Mesenchymal stem cell (in vitro differentiated cells and primary cell): ENCODE measurements around the gene KCNN3.

Source experiments
- DNase-seq: peaks from one replicate; pipeline ENCODE4 v3.0.0-alpha.2; 2013
- H2AFZ ChIP-seq: one replicate; pipeline ENCODE4 v1.6.1; 2013; ENCODE audit warnings: low read depth, mild to moderate bottlenecking, control low read depth, inconsistent platforms, low read length, moderate library complexity
- H2AK5ac ChIP-seq: 2 replicates; pipeline ENCODE4 v1.6.1; 2013; ENCODE audit warnings: low read length, moderate library complexity, mild to moderate bottlenecking, inconsistent platforms; ENCODE audit not compliant: severe bottlenecking
- H2BK120ac ChIP-seq: one replicate; pipeline ENCODE4 v1.6.1; 2013; ENCODE audit warnings: low read depth, mild to moderate bottlenecking, inconsistent platforms, low read length, moderate library complexity
- H2BK12ac ChIP-seq, 2 experiments: one replicate each; pipeline ENCODE4 v1.6.1; 2013; ENCODE audit warnings: inconsistent platforms in 2 of 2, low read length in 2 of 2, mild to moderate bottlenecking in 2 of 2, moderate library complexity in 2 of 2, control low read depth in 1 of 2
- H2BK15ac ChIP-seq: one replicate; pipeline ENCODE4 v1.6.1; 2013; ENCODE audit warnings: mild to moderate bottlenecking, low read depth, inconsistent platforms; ENCODE audit not compliant: poor library complexity, severe bottlenecking
- H2BK5ac ChIP-seq: 2 replicates; pipeline ENCODE4 v1.6.1; 2013; ENCODE audit warnings: low read depth, mild to moderate bottlenecking, low read length, control low read depth, inconsistent platforms; ENCODE audit not compliant: poor library complexity, severe bottlenecking
- H3K14ac ChIP-seq, 2 experiments: one replicate each; pipeline ENCODE4 v1.6.1; 2013; ENCODE audit warnings: inconsistent platforms in 2 of 2, low read length in 2 of 2, control low read depth in 1 of 2, mild to moderate bottlenecking in 1 of 2, moderate library complexity in 1 of 2
- H3K18ac ChIP-seq, 2 experiments: one replicate each; pipeline ENCODE4 v1.6.1; 2013; ENCODE audit warnings: inconsistent platforms in 2 of 2, low read length in 2 of 2, control low read depth in 1 of 2, low read depth in 1 of 2, mild to moderate bottlenecking in 1 of 2
- H3K23ac ChIP-seq, 2 experiments: one replicate each; pipeline ENCODE4 v1.6.1; 2013; ENCODE audit warnings: inconsistent platforms in 2 of 2, low read length in 2 of 2, mild to moderate bottlenecking in 2 of 2, moderate library complexity in 2 of 2, control low read depth in 1 of 2
- H3K27ac ChIP-seq: 2 replicates; pipeline ENCODE4 v1.5.1; 2013; ENCODE audit warnings: mild to moderate bottlenecking, moderate library complexity, low read length, control low read depth, inconsistent platforms; ENCODE audit not compliant: poor library complexity, severe bottlenecking
- H3K27me3 ChIP-seq, 2 experiments: 2 replicates each; pipeline versions ENCODE4 v1.6.1 to v1.7.0; 2013; ENCODE audit warnings: low read length in 2 of 2, mild to moderate bottlenecking in 2 of 2, moderate library complexity in 2 of 2, control low read depth in 1 of 2, inconsistent platforms in 1 of 2; ENCODE audit not compliant: control insufficient read depth in 1 of 2, insufficient read depth in 1 of 2
- H3K36me3 ChIP-seq, 2 experiments: 2 replicates each; pipeline versions ENCODE4 v1.6.1 to v1.7.0; 2013; ENCODE audit warnings: low read length in 2 of 2, control low read depth in 1 of 2, inconsistent platforms in 1 of 2, low read depth in 1 of 2, mild to moderate bottlenecking in 1 of 2; ENCODE audit not compliant: insufficient read depth in 2 of 2, control insufficient read depth in 1 of 2
- H3K4ac ChIP-seq, 2 experiments: one replicate each; pipeline ENCODE4 v1.6.1; 2013; ENCODE audit warnings: inconsistent platforms in 2 of 2, low read length in 2 of 2, mild to moderate bottlenecking in 2 of 2, moderate library complexity in 2 of 2, control low read depth in 1 of 2, low read depth in 1 of 2
- H3K4me1 ChIP-seq: 2 replicates; pipeline ENCODE4 v1.6.1; 2013; ENCODE audit warnings: low read depth, low read length, control low read depth; ENCODE audit not compliant: control insufficient read depth, insufficient read depth
- H3K4me2 ChIP-seq: 2 replicates; pipeline ENCODE4 v1.6.1; 2013; ENCODE audit warnings: low read length, mild to moderate bottlenecking, inconsistent platforms; ENCODE audit not compliant: poor library complexity, severe bottlenecking
- H3K4me3 ChIP-seq, 2 experiments: 2 replicates each; pipeline versions ENCODE4 v1.5.1 to v1.7.0; 2013; ENCODE audit warnings: low read length in 2 of 2, mild to moderate bottlenecking in 2 of 2, control low read depth in 1 of 2, low read depth in 1 of 2; ENCODE audit not compliant: insufficient read depth in 1 of 2
- H3K79me1 ChIP-seq: replicated peaks from 2 replicates; pipeline ENCODE4 v1.6.1; 2013; ENCODE audit warnings: mild to moderate bottlenecking, control low read depth, low read length, inconsistent platforms; ENCODE audit not compliant: poor library complexity, severe bottlenecking
- H3K9ac ChIP-seq: 2 replicates; pipeline ENCODE4 v1.7.0; 2013; ENCODE audit warnings: mild to moderate bottlenecking, low read length, moderate library complexity
- H3K9me3 ChIP-seq: 2 replicates; pipeline ENCODE4 v1.7.0; 2013; ENCODE audit warnings: mild to moderate bottlenecking, low read length; ENCODE audit not compliant: control insufficient read depth
- H4K8ac ChIP-seq: one replicate; pipeline ENCODE4 v1.6.1; 2013; ENCODE audit warnings: inconsistent platforms, mild to moderate bottlenecking, low read length, moderate library complexity
- H4K91ac ChIP-seq: one replicate; pipeline ENCODE4 v1.6.1; 2013; ENCODE audit warnings: mild to moderate bottlenecking, low read length, inconsistent platforms
- WGBS: methylation state at CpG from one replicate; pipeline ENCODE4 v1.1.7; 2013; ENCODE audit warnings: mixed read lengths; 5-methylcytosine and 5-hydroxymethylcytosine counted together

The KCNN3 gene

DNA sequence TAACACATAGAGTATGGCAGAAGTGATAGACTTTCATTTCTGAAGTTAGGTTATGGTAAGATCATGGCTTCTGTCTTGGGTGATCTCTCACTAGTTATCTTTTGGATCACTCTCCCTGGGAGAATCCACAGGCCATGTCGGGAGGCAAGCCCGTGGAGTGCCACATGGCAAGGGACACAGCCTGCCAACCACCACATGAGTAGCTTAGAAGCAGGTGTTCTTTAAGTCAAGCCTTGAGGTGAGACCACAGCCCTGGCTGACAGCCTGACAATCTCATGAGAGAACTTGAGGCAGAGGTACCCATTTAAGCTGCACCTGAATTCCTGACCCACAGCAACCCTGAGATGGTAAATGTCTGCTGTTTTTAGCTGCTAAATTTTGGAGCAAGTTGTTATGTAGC lies 130.4 kb downstream of the KCNN3 start:
- Histone ChIP-seq H3K9ac (no peak overlapping the region), H3K79me1 (no peaks in the 10 kb centered on the region), H3K18ac (no peak overlapping the region), H2AK5ac (no peak overlapping the region), H3K4ac (no peak overlapping the region), H4K91ac (no peak overlapping the region), H3K4me3 (no peak overlapping the region), H3K4me1 (no peaks in the 10 kb centered on the region), H4K8ac (no peak overlapping the region), H2BK15ac (no peak overlapping the region), H2BK12ac (no peak overlapping the region), H3K4me2 (no peak overlapping the region), H2BK120ac (no peak overlapping the region), H3K23ac (no peak overlapping the region), H3K14ac (no peak overlapping the region), H3K27ac (no peak overlapping the region), H3K27me3 (peaks cover 0 to 70% of the 10 kb centered on the region in 2 experiments), H2AFZ (no peak overlapping the region), H3K36me3 (no peaks in the 10 kb centered on the region), H2BK5ac (no peak overlapping the region), H3K9me3 (no peaks in the 10 kb centered on the region)
- 93% methylated on average over 2 of the region's 2 CpGs for WGBS
- DNase-seq: no peak

GRCh38 chr1:154736841-154737240 lies 133.2 kb downstream of the KCNN3 start:
- peak; percentile 78 for DNase-seq
- H3K4me1 ChIP-seq: no peaks in the 10 kb centered on the region
- H4K91ac ChIP-seq: no peak overlapping the region
- no peaks in the 10 kb centered on the region for H3K9me3 ChIP-seq
- H3K9ac ChIP-seq: peak overlapping the region; percentile 79
- no peak overlapping the region for H3K4me2 ChIP-seq
- H3K18ac ChIP-seq: no peak overlapping the region
- H3K79me1 ChIP-seq: no peaks in the 10 kb centered on the region
- H4K8ac ChIP-seq: no peak overlapping the region
- no peak overlapping the region for H2AFZ ChIP-seq
- H2BK12ac ChIP-seq: no peak overlapping the region
- H3K4me3 ChIP-seq: no peak overlapping the region
- no peak overlapping the region for H2AK5ac ChIP-seq
- no peak overlapping the region for H3K23ac ChIP-seq
- H2BK120ac ChIP-seq: no peak overlapping the region
- H3K36me3 ChIP-seq: no peaks in the 10 kb centered on the region
- 55% methylated on average over 5 of the region's 6 CpGs for WGBS
- H3K4ac ChIP-seq: no peak overlapping the region
- no peak overlapping the region for H3K27ac ChIP-seq
- no peak overlapping the region for H2BK5ac ChIP-seq
- H3K14ac ChIP-seq: no peak overlapping the region
- H2BK15ac ChIP-seq: no peak overlapping the region
- peaks cover 0 to 64% of the 10 kb centered on the region in 2 experiments for H3K27me3 ChIP-seq

- H3K4me3 ChIP-seq: no peak overlapping the region
- no peak overlapping the region for H2AFZ ChIP-seq
- peak overlapping the region in 1 of 2 experiments; percentile 31 for H2BK12ac ChIP-seq
- DNase-seq: no peak
- no peaks in the 10 kb centered on the region for H3K9me3 ChIP-seq
- WGBS: 100% methylated on average over 1 of the region's 4 CpGs
- H3K14ac ChIP-seq: peak overlapping the region in 1 of 2 experiments; percentile 71
- no peak overlapping the region for H3K27ac ChIP-seq
- H3K27me3 ChIP-seq: peaks cover 0 to 61% of the 10 kb centered on the region in 2 experiments
- H3K4me2 ChIP-seq: no peak overlapping the region
- H2BK5ac ChIP-seq: no peak overlapping the region
- no peak overlapping the region for H2BK120ac ChIP-seq
- H4K91ac ChIP-seq: peak overlapping the region; percentile 36
- H2BK15ac ChIP-seq: no peak overlapping the region
- H3K4ac ChIP-seq: no peak overlapping the region
- H2AK5ac ChIP-seq: no peak overlapping the region
- no peak overlapping the region for H3K23ac ChIP-seq
- peak overlapping the region in 1 of 2 experiments; percentile 43 for H3K18ac ChIP-seq
- H4K8ac ChIP-seq: no peak overlapping the region
- peaks cover 2% of the 10 kb centered on the region for H3K4me1 ChIP-seq
- no peaks in the 10 kb centered on the region for H3K36me3 ChIP-seq
- no peaks in the 10 kb centered on the region for H3K79me1 ChIP-seq
- no peak overlapping the region for H3K9ac ChIP-seq
Observed at GRCh38 chr1:154735804-154736168, 134.3 kb downstream of the KCNN3 start.

GRCh38 chr1:154735061-154735803 lies 134.8 kb downstream of the KCNN3 start:
- DNase-seq: no peak
- Histone ChIP-seq H2BK15ac (no peak overlapping the region), H2BK5ac (no peak overlapping the region), H3K23ac (no peak overlapping the region), H2BK120ac (no peak overlapping the region), H3K4ac (no peak overlapping the region), H3K9ac (no peak overlapping the region), H2AFZ (no peak overlapping the region), H3K14ac (peak overlapping the region in 1 of 2 experiments; percentile 71), H3K9me3 (no peaks in the 10 kb centered on the region), H3K79me1 (no peaks in the 10 kb centered on the region), H2AK5ac (no peak overlapping the region), H4K8ac (no peak overlapping the region), H3K27me3 (peaks cover 0 to 58% of the 10 kb centered on the region in 2 experiments), H3K4me2 (no peak overlapping the region), H2BK12ac (peak overlapping the region in 1 of 2 experiments; percentile 31), H3K27ac (no peak overlapping the region), H4K91ac (peak overlapping the region; percentile 36), H3K4me1 (peaks cover 4% of the 10 kb centered on the region), H3K36me3 (no peaks in the 10 kb centered on the region), H3K4me3 (no peak overlapping the region), H3K18ac (peak overlapping the region; percentile 9 to 43)
- WGBS: 95% methylated on average over 12 of the region's 12 CpGs
